K562 (cell line): ENCODE results near the gene EIF5. TPM values are rescaled to one million over a fixed set of nuclear protein-coding genes. Genes with fewer than 3 reads are reported as not detected.

Source experiments
- ARID2 ChIP-seq: fragments of 450-650 bp; IDR thresholded peaks from 2 replicates; pipeline ENCODE4 v1.6.1; 2017; ENCODE audit warnings: antibody characterized with exemption, mild to moderate bottlenecking
- FOS ChIP-seq: IDR thresholded peaks from 3 replicates; pipeline ENCODE4 v1.6.1; 2011; ENCODE audit not compliant: insufficient read length; ENCODE audit errors: extremely low read depth
- FOXO4 ChIP-seq: fragments of 450-650 bp; formaldehyde crosslinking; IDR thresholded peaks from 2 replicates; pipeline ENCODE4 v1.4.0; 2020; ENCODE audit warnings: mild to moderate bottlenecking, moderate library complexity
- FUS ChIP-seq: fragments of 200-400 bp; formaldehyde crosslinking; optimal IDR thresholded peaks from 2 replicates; pipeline ENCODE3; 2017; ENCODE audit warnings: low read depth, low read length
- HNRNPK ChIP-seq: fragments of 200-400 bp; formaldehyde crosslinking; IDR thresholded peaks from one replicate; pipeline ENCODE4 v1.6.1; 2018; ENCODE audit warnings: mild to moderate bottlenecking, low read depth, low read length; ENCODE audit not compliant: poor library complexity, severe bottlenecking
- HOXB6 ChIP-seq: fragments of 250-450 bp; sonication (Bioruptor Pico); IDR thresholded peaks from 2 replicates; pipeline ENCODE4 v1.5.1; 2022; ENCODE audit warnings: mild to moderate bottlenecking, borderline replicate concordance
- JUNB ChIP-seq: fragments of 450-650 bp; formaldehyde crosslinking; conservative IDR thresholded peaks from 2 replicates; pipeline ENCODE4 v1.4.0; 2020; ENCODE audit warnings: mild to moderate bottlenecking
- KLF16 ChIP-seq: IDR thresholded peaks from 2 replicates; pipeline ENCODE4 v1.6.1; 2016; ENCODE audit warnings: antibody characterized with exemption
- MAFK ChIP-seq: IDR thresholded peaks from 2 replicates; pipeline ENCODE4 v1.6.1; 2011; ENCODE audit warnings: low read length, improper control_type of control experiment
- MCM3 ChIP-seq: fragments of 450-650 bp; IDR thresholded peaks from 2 replicates; pipeline ENCODE4 v1.6.1; 2016
- NFIX ChIP-seq: fragments of 250-450 bp; sonication (Bioruptor Pico); IDR thresholded peaks from 2 replicates; pipeline ENCODE4 v1.4.0; 2020; ENCODE audit warnings: low read depth, mild to moderate bottlenecking, moderate library complexity
- NRF1 ChIP-seq, 2 experiments: fragments of 450-650 bp; IDR thresholded peaks in 1 of 2; conservative IDR thresholded peaks in 1 of 2; 2 replicates each; pipeline ENCODE4 v1.6.1; 2014; ENCODE audit warnings: mild to moderate bottlenecking in 2 of 2
- RB1 ChIP-seq: fragments of 450-650 bp; IDR thresholded peaks from 2 replicates; pipeline ENCODE4 v1.6.1; 2017; ENCODE audit warnings: low read depth, mild to moderate bottlenecking
- RHOXF2B ChIP-seq: fragments of 250-450 bp; sonication (Bioruptor Pico); conservative IDR thresholded peaks from 2 replicates; pipeline ENCODE4 v1.5.1; 2021
- SRSF3 ChIP-seq: fragments of 200-400 bp; formaldehyde crosslinking; IDR thresholded peaks from 2 replicates; pipeline ENCODE4 v1.6.1; 2016; ENCODE audit warnings: mild to moderate bottlenecking, low read length, moderate library complexity; ENCODE audit not compliant: insufficient read depth
- TCF15 ChIP-seq: fragments of 250-450 bp; sonication (Bioruptor Pico); IDR thresholded peaks from 2 replicates; pipeline ENCODE4 v1.8.0; 2022; ENCODE audit warnings: moderate library complexity, mild to moderate bottlenecking, inconsistent platforms
- YBX1 ChIP-seq: fragments of 450-650 bp; IDR thresholded peaks from 2 replicates; pipeline ENCODE4 v1.7.1; 2016; ENCODE audit warnings: mild to moderate bottlenecking
- ZNF217 ChIP-seq: sonication (generic); formaldehyde crosslinking; IDR thresholded peaks from 2 replicates; pipeline ENCODE4 v1.8.0; 2022; ENCODE audit warnings: mild to moderate bottlenecking, missing genetic modification reagents
- ZNF398 ChIP-seq: fragments of 250-450 bp; sonication (Bioruptor Pico); IDR thresholded peaks from 2 replicates; pipeline ENCODE4 v1.8.0; 2021; ENCODE audit warnings: moderate library complexity, mild to moderate bottlenecking, inconsistent platforms
- ZNF764 ChIP-seq: fragments of 250-450 bp; sonication (Bioruptor Pico); IDR thresholded peaks from 2 replicates; pipeline ENCODE4 v1.4.0; 2020; ENCODE audit warnings: low read depth, mild to moderate bottlenecking, moderate library complexity
- ZNF77 ChIP-seq: fragments of 250-450 bp; sonication (Bioruptor Pico); IDR thresholded peaks from 2 replicates; pipeline ENCODE4 v1.5.0; 2020
- ZSCAN29 ChIP-seq: fragments of 450-650 bp; IDR thresholded peaks from 2 replicates; pipeline ENCODE4 v1.6.1; 2017
- polyA plus RNA-seq, 8 experiments: library from polyadenylated mRNA; depleted of rRNA in 4 of 8; stranded (reverse) in 5 of 8; unstranded in 3 of 8; fragments of >200 nt; fragmentation: Nextera tagmentation in 2 of 8; fragmentation: Illumina TruSeq in 1 of 8; extraction: Ambion mirVana in 2 of 8; extraction: Trizol in 1 of 8; gene quantifications; 2 replicates each; pipeline versions ENCODE4 v1.2.1 to v1.2.3, GENCODE V29; 2011 to 2014; ENCODE audit warnings: inconsistent platforms in 1 of 8, missing spikeins in 1 of 8
- total RNA-seq, 7 experiments: library from RNA; depleted of rRNA in 6 of 7; stranded (reverse); fragments of >200 nt in 6 of 7; fragmentation: Illumina TruSeq in 2 of 7; extraction: Trizol in 2 of 7; gene quantifications; 2 replicates each; pipeline versions ENCODE4 v1.2.1 to v1.2.3, GENCODE V29; 2011 to 2021; ENCODE audit warnings: low replicate concordance in 1 of 7
- TF ChIP-seq, protein P1 (sequence below): fragments of 450-650 bp; IDR thresholded peaks from 2 replicates; pipeline ENCODE4 v1.6.1; 2014; ENCODE audit warnings: low read depth, mild to moderate bottlenecking, moderate library complexity, borderline replicate concordance
- TF ChIP-seq, protein P2 (sequence below): sonication (generic); formaldehyde crosslinking; IDR thresholded peaks from 2 replicates; pipeline ENCODE4 v1.8.1; 2023; ENCODE audit warnings: mild to moderate bottlenecking, missing genetic modification reagents

The EIF5 gene
- total and polyA plus RNA-seq, 9 of the 15 experiments (the other 6 are each of a cell fraction or from before 2014, with no cell fraction given): 92.7 to 442 (median 190) TPM

DNA sequence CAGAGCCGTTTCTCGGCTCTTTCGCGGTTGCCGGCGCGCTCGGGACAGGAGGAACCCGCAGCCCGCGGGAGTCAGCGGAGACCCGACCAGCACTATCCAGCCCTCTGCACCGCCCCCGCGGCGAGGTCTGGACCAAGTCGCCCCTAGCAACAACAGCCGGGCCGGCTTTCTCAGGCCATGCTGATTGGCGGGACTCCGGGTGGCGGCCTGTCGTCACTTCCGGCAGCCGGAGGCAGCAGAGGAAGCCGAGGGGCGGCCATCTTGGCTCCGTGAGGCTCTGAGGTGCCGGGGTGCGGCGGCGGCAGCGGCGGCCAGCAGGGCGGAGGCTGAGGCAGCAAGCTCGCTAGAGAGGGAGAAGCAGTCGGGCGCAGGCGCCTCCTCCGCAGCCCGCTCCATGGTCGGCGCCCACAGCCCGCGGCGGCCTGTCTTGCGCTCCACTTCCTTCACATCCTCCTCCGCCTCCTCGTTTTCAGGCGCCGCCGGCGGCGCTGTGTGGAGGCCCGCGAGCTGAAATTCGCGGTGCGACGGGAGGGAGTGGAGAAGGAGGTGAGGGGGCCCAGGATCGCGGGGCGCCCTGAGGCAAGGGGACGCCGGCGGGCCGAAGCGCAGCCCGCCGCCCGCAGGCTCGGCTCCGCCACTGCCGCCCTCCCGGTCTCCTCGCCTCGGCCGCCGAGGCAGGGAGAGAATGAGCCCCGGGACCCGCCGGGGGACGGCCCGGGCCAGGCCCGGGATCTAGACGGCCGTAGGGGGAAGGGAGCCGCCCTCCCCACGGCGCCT lies 51.3 kb downstream of the EIF5 start, which contains the start of gene MARK3 (continued):
- no peak for TF ChIP-seq YBX1
- no peak for TF ChIP-seq JUNB (CRISPR knock-in tag)
- TF ChIP-seq TCF15: no peak
- TF ChIP-seq, protein P1, sequence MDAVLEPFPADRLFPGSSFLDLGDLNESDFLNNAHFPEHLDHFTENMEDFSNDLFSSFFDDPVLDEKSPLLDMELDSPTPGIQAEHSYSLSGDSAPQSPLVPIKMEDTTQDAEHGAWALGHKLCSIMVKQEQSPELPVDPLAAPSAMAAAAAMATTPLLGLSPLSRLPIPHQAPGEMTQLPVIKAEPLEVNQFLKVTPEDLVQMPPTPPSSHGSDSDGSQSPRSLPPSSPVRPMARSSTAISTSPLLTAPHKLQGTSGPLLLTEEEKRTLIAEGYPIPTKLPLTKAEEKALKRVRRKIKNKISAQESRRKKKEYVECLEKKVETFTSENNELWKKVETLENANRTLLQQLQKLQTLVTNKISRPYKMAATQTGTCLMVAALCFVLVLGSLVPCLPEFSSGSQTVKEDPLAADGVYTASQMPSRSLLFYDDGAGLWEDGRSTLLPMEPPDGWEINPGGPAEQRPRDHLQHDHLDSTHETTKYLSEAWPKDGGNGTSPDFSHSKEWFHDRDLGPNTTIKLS: no peak
- peak; percentile 23 for TF ChIP-seq FUS
- TF ChIP-seq, protein P2, sequence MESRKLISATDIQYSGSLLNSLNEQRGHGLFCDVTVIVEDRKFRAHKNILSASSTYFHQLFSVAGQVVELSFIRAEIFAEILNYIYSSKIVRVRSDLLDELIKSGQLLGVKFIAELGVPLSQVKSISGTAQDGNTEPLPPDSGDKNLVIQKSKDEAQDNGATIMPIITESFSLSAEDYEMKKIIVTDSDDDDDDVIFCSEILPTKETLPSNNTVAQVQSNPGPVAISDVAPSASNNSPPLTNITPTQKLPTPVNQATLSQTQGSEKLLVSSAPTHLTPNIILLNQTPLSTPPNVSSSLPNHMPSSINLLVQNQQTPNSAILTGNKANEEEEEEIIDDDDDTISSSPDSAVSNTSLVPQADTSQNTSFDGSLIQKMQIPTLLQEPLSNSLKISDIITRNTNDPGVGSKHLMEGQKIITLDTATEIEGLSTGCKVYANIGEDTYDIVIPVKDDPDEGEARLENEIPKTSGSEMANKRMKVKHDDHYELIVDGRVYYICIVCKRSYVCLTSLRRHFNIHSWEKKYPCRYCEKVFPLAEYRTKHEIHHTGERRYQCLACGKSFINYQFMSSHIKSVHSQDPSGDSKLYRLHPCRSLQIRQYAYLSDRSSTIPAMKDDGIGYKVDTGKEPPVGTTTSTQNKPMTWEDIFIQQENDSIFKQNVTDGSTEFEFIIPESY (CRISPR knock-in tag): no peak
- TF ChIP-seq NRF1 (conservative IDR thresholded peaks at IDR 0.05 in 1 of 2, IDR thresholded peaks at IDR 0.05 in 1 of 2): peak; percentile 63 to 69
- no peak for TF ChIP-seq NFIX (CRISPR knock-in tag)
- no peak for TF ChIP-seq HOXB6 (CRISPR knock-in tag)
- TF ChIP-seq ZNF398 (CRISPR knock-in tag): no peak
- TF ChIP-seq ZSCAN29: no peak
- TF ChIP-seq RHOXF2B (CRISPR knock-in tag): no peak
- no peak for TF ChIP-seq KLF16
- TF ChIP-seq MAFK: no peak
- TF ChIP-seq ARID2: no peak
- no peak for TF ChIP-seq MCM3
- TF ChIP-seq HNRNPK: no peak
- TF ChIP-seq FOXO4 (CRISPR knock-in tag): no peak
- peak; percentile 25 for TF ChIP-seq FOS
- TF ChIP-seq RB1: 0 out of 2 replicates have a peak, but pooled peaks have one; percentile 15
- no peak for TF ChIP-seq ZNF77
- TF ChIP-seq SRSF3: no peak
- no peak for TF ChIP-seq ZNF217
- TF ChIP-seq ZNF764 (CRISPR knock-in tag): no peak
